GM12872 (cell line): Measurements from ENCODE around the gene PHLDA3.
A peak's percentile ranks its signal among the peaks of the same experiment; 100 is the strongest.

Source experiments
- TF ChIP-seq, protein P1 (sequence below): IDR thresholded peaks from 3 replicates; pipeline ENCODE4 v1.5.1; 2011; ENCODE audit warnings: low read depth, mild to moderate bottlenecking, low read length, moderate library complexity; ENCODE audit not compliant: insufficient read depth

PHLDA3 gene

DNA sequence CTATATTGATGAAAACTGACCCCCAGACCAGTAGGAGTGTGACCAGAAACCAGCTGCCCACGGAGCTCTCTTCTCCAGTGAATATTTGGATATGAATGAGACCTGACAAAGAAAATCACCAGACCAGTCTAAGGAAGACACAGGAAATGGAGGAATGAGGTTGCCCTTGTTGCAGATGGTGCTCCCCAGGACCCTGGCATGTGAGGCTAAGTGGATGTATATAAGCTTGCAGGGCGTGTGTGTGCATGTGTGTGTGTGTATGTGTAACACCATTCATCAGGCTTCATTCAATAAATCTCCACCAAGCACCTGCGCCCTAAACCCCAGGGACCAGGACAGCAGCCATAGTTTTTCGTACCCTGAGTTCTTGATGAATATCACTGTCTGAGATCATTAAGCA, 14.4 kb downstream of the PHLDA3 start:
- TF ChIP-seq, protein P1, sequence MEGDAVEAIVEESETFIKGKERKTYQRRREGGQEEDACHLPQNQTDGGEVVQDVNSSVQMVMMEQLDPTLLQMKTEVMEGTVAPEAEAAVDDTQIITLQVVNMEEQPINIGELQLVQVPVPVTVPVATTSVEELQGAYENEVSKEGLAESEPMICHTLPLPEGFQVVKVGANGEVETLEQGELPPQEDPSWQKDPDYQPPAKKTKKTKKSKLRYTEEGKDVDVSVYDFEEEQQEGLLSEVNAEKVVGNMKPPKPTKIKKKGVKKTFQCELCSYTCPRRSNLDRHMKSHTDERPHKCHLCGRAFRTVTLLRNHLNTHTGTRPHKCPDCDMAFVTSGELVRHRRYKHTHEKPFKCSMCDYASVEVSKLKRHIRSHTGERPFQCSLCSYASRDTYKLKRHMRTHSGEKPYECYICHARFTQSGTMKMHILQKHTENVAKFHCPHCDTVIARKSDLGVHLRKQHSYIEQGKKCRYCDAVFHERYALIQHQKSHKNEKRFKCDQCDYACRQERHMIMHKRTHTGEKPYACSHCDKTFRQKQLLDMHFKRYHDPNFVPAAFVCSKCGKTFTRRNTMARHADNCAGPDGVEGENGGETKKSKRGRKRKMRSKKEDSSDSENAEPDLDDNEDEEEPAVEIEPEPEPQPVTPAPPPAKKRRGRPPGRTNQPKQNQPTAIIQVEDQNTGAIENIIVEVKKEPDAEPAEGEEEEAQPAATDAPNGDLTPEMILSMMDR, result no peak

- TF ChIP-seq, protein P1, result no peak
Measured at GRCh38 chr1:201452866-201453265, 16.1 kb downstream of the PHLDA3 start.

GRCh38 chr1:201450721-201451291, 18.2 kb downstream of the PHLDA3 start:
- TF ChIP-seq, protein P1, result no peak

- TF ChIP-seq, protein P1, result no peak
Measured at GRCh38 chr1:201448990-201449389, 20.0 kb downstream of the PHLDA3 start.

- TF ChIP-seq, protein P1, result peak; percentile 93
Measured at GRCh38 chr1:201447903-201448871, 20.8 kb downstream of the PHLDA3 start.

GRCh38 chr1:201445310-201445709, 23.7 kb downstream of the PHLDA3 start:
- TF ChIP-seq, protein P1, result no peak

DNA sequence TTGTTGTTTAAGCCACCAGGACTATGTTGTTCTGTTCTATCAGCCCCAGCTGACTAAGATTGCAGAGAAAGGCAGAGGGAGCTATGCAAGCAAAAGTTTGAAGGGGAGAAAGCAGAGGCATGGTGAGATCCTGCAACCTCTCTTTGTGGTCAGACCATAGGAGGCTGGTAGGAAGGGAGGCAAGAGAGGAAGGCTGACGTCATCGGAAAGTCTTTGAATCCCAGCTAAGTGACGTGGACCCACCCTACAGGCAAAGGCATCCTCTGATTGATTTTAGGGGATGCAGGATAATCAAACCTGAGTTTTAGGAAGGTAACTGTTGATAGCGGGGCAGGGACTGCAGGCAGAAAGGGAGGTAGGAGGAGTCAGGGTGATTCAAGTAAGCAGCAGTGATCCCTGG, 24.2 kb downstream of the PHLDA3 start:
- TF ChIP-seq, protein P1, result no peak
